Stimulated activated CD4-positive, alpha-beta T cell treated with anti-CD3 and anti-CD28 coated beads, Interleukin-15, amount 100 ng/mL, for 48 hours (primary cell): Measurements from ENCODE around the gene SMIM5.
A peak's percentile ranks its signal among the peaks of the same experiment; 100 is the strongest.

Source experiments
- DNase-seq, 2 donors: peaks; one replicate each; pipeline ENCODE4 v3.0.0-alpha.2; 2020; ENCODE audit warnings: low read depth in 2 of 2

The SMIM5 gene

GRCh38 chr17:75640556-75641119 lies 7.4 kb downstream of the SMIM5 start:
- DNase-seq, result no peak

GRCh38 chr17:75641343-75641742 lies 8.1 kb downstream of the SMIM5 start:
- no peak for DNase-seq

GRCh38 chr17:75642182-75642783 lies 9.0 kb downstream of the SMIM5 start:
- no peak for DNase-seq

GRCh38 chr17:75642784-75643642 lies 9.8 kb downstream of the SMIM5 start:
- DNase-seq, result no peak

- DNase-seq, result no peak
Observed at GRCh38 chr17:75643643-75644017, 10.4 kb downstream of the SMIM5 start.

GRCh38 chr17:75645501-75645888 lies 12.3 kb downstream of the SMIM5 start:
- no peak for DNase-seq

- DNase-seq, result no peak
Observed at GRCh38 chr17:75645889-75646637, 12.8 kb downstream of the SMIM5 start.

- no peak for DNase-seq
Observed at GRCh38 chr17:75646638-75646992, 13.4 kb downstream of the SMIM5 start.

- DNase-seq, result no peak
Observed at GRCh38 chr17:75647061-75647460, 13.8 kb downstream of the SMIM5 start.

- no peak for DNase-seq
Observed at GRCh38 chr17:75647921-75648320, 14.7 kb downstream of the SMIM5 start.

- no peak for DNase-seq
Observed at GRCh38 chr17:75649687-75650086, 16.5 kb downstream of the SMIM5 start.

GRCh38 chr17:75650874-75651273 lies 17.6 kb downstream of the SMIM5 start:
- no peak for DNase-seq

GRCh38 chr17:75652341-75652740 lies 19.1 kb downstream of the SMIM5 start:
- no peak for DNase-seq

GRCh38 chr17:75652934-75653549 lies 19.8 kb downstream of the SMIM5 start:
- no peak for DNase-seq

- DNase-seq, result no peak
Observed at GRCh38 chr17:75654176-75654575, 20.9 kb downstream of the SMIM5 start.

- no peak for DNase-seq
Observed at GRCh38 chr17:75658237-75658636, 25.0 kb downstream of the SMIM5 start.

GRCh38 chr17:75661531-75661930 lies 28.3 kb downstream of the SMIM5 start:
- DNase-seq, result no peak

- DNase-seq, result no peak
Observed at GRCh38 chr17:75662511-75662910, 29.3 kb downstream of the SMIM5 start.

GRCh38 chr17:75664099-75664549 lies 30.9 kb downstream of the SMIM5 start:
- DNase-seq, result no peak

- DNase-seq, result no peak
Observed at GRCh38 chr17:75665981-75666380, 32.7 kb downstream of the SMIM5 start.

GRCh38 chr17:75666959-75667790 lies 33.9 kb downstream of the SMIM5 start, which contains the start of the genes RECQL5 and SAP30BP:
TSS of gene RECQL5 (minus strand) at chr17:75667154. CDS start at chr17:75666557, 597 bp downstream.
TSS of gene SAP30BP (plus strand) at chr17:75667338. CDS start at chr17:75667373, 35 bp downstream.
- peak; percentile 96 to 97 for DNase-seq
